ENCODE measurements around the gene IQGAP1. TPM values are rescaled to one million over a fixed set of nuclear protein-coding genes. Genes with fewer than 3 reads are reported as not detected.
A peak's percentile ranks its signal among the peaks of the same experiment; 100 is the strongest.

IQGAP1 gene
- total and polyA plus RNA-seq, 2 of the 13 experiments (the other 11 are each of a cell fraction or from before 2014, with no cell fraction given) = 29.5 to 37.9 TPM

DNA sequence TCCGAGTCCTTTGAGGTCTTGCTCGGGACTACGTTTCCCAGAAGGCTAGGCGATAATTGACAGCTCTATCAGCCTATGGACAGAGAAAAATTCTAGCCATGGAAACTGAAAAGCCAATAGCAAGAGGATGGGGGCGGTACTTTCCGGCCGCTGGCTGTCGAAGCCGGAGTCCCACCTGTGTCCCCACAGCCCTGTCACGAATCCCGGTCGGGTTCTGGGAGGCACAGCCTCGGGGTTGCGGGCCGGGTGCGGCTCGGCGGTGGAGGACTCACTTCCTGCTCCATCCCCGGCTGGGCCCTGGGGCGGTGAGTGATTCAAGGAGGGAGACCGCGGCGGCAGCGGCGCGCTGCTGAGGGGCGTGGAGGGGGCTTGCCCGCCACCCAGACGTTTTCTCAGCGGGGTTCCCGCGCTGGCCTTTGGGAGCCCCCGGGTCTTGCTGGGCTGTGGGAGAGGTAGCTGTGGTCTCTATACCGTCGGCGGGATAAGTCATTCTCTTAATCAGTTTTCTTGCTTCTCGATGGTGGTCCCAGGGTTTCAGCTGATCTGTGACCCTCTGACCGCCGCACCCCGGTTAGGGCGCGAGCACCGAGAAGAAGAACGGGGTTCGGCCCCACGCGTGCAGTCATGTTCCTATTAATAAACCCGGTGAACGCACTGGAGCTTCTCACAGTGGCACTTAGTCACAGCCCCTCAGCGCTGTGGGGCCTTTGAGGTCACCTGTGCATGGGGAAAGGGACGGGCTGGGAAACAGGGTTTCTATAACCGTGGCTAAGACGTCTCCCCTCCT lies 35.7 kb upstream of the IQGAP1 start, which contains the start of gene ZNF774 (continued):
- TF ChIP-seq, protein P1, sequence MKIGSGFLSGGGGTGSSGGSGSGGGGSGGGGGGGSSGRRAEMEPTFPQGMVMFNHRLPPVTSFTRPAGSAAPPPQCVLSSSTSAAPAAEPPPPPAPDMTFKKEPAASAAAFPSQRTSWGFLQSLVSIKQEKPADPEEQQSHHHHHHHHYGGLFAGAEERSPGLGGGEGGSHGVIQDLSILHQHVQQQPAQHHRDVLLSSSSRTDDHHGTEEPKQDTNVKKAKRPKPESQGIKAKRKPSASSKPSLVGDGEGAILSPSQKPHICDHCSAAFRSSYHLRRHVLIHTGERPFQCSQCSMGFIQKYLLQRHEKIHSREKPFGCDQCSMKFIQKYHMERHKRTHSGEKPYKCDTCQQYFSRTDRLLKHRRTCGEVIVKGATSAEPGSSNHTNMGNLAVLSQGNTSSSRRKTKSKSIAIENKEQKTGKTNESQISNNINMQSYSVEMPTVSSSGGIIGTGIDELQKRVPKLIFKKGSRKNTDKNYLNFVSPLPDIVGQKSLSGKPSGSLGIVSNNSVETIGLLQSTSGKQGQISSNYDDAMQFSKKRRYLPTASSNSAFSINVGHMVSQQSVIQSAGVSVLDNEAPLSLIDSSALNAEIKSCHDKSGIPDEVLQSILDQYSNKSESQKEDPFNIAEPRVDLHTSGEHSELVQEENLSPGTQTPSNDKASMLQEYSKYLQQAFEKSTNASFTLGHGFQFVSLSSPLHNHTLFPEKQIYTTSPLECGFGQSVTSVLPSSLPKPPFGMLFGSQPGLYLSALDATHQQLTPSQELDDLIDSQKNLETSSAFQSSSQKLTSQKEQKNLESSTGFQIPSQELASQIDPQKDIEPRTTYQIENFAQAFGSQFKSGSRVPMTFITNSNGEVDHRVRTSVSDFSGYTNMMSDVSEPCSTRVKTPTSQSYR (CRISPR knock-in tag; IDR thresholded peaks at IDR 0.05; ENCODE audit: borderline replicate concordance) = no peak
- no peak for TF ChIP-seq ZNF510 (CRISPR knock-in tag; IDR thresholded peaks at IDR 0.05; ENCODE audit: low read depth)
- 0 out of 2 replicates have a peak, but pooled peaks have one; percentile 9 for TF ChIP-seq ELF3 (CRISPR knock-in tag; IDR thresholded peaks at IDR 0.05)
- TF ChIP-seq ZNF780A (CRISPR knock-in tag; IDR thresholded peaks at IDR 0.05) = no peak
- no peak for TF ChIP-seq ZNF709 (CRISPR knock-in tag; IDR thresholded peaks at IDR 0.05)
- TF ChIP-seq ETV6 (CRISPR knock-in tag; conservative IDR thresholded peaks at IDR 0.05) = 0 out of 2 replicates have a peak, but pooled peaks have one; percentile 46
- no peak for TF ChIP-seq KLF12 (CRISPR knock-in tag; IDR thresholded peaks at IDR 0.05; ENCODE audit: borderline replicate concordance)
- TF ChIP-seq ZNF138 (CRISPR knock-in tag; IDR thresholded peaks at IDR 0.05; ENCODE audit: low read depth) = no peak
- TF ChIP-seq, protein P2, sequence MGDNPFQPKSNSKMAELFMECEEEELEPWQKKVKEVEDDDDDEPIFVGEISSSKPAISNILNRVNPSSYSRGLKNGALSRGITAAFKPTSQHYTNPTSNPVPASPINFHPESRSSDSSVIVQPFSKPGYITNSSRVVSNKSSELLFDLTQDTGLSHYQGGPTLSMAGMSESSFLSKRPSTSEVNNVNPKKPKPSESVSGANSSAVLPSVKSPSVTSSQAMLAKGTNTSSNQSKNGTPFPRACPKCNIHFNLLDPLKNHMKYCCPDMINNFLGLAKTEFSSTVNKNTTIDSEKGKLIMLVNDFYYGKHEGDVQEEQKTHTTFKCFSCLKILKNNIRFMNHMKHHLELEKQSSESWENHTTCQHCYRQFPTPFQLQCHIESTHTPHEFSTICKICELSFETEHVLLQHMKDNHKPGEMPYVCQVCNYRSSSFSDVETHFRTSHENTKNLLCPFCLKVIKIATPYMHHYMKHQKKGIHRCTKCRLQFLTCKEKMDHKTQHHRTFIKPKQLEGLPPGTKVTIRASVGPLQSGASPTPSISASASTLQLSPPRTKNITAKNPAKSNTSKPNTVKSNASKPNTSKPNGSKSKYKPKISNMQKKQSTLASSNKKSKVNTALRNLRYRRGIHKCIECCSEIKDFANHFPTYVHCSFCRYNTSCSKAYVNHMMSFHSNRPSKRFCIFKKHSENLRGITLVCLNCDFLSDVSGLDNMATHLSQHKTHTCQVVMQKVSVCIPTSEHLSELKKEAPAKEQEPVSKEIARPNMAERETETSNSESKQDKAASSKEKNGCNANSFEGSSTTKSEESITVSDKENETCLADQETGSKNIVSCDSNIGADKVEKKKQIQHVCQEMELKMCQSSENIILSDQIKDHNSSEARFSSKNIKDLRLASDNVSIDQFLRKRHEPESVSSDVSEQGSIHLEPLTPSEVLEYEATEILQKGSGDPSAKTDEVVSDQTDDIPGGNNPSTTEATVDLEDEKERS (CRISPR knock-in tag; IDR thresholded peaks at IDR 0.05) = no peak
- no peak for TF ChIP-seq ZBTB20 (CRISPR knock-in tag; IDR thresholded peaks at IDR 0.05; ENCODE audit: borderline replicate concordance, low read depth)
- no peak for TF ChIP-seq CBX5 (CRISPR knock-in tag; IDR thresholded peaks at IDR 0.05; ENCODE audit: borderline replicate concordance)
- TF ChIP-seq ATAD3A (CRISPR knock-in tag; IDR thresholded peaks at IDR 0.05) = no peak
- TF ChIP-seq ZSCAN21 (CRISPR knock-in tag; IDR thresholded peaks at IDR 0.05; ENCODE audit: borderline replicate concordance) = no peak
- TF ChIP-seq, protein P3, sequence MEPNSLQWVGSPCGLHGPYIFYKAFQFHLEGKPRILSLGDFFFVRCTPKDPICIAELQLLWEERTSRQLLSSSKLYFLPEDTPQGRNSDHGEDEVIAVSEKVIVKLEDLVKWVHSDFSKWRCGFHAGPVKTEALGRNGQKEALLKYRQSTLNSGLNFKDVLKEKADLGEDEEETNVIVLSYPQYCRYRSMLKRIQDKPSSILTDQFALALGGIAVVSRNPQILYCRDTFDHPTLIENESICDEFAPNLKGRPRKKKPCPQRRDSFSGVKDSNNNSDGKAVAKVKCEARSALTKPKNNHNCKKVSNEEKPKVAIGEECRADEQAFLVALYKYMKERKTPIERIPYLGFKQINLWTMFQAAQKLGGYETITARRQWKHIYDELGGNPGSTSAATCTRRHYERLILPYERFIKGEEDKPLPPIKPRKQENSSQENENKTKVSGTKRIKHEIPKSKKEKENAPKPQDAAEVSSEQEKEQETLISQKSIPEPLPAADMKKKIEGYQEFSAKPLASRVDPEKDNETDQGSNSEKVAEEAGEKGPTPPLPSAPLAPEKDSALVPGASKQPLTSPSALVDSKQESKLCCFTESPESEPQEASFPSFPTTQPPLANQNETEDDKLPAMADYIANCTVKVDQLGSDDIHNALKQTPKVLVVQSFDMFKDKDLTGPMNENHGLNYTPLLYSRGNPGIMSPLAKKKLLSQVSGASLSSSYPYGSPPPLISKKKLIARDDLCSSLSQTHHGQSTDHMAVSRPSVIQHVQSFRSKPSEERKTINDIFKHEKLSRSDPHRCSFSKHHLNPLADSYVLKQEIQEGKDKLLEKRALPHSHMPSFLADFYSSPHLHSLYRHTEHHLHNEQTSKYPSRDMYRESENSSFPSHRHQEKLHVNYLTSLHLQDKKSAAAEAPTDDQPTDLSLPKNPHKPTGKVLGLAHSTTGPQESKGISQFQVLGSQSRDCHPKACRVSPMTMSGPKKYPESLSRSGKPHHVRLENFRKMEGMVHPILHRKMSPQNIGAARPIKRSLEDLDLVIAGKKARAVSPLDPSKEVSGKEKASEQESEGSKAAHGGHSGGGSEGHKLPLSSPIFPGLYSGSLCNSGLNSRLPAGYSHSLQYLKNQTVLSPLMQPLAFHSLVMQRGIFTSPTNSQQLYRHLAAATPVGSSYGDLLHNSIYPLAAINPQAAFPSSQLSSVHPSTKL (CRISPR knock-in tag; IDR thresholded peaks at IDR 0.05) = 0 out of 2 replicates have a peak, but pooled peaks have one; percentile 8
- TF ChIP-seq RBFOX2 (IDR thresholded peaks at IDR 0.05; ENCODE audit: low read depth, low read length) = peak; percentile 44; the same call in 1 of the 2 replicates
- TF ChIP-seq NONO (IDR thresholded peaks at IDR 0.05) = no peak
- no peak for TF ChIP-seq NONO (CRISPR knock-in tag; conservative IDR thresholded peaks at IDR 0.05)
- TF ChIP-seq, protein P4, sequence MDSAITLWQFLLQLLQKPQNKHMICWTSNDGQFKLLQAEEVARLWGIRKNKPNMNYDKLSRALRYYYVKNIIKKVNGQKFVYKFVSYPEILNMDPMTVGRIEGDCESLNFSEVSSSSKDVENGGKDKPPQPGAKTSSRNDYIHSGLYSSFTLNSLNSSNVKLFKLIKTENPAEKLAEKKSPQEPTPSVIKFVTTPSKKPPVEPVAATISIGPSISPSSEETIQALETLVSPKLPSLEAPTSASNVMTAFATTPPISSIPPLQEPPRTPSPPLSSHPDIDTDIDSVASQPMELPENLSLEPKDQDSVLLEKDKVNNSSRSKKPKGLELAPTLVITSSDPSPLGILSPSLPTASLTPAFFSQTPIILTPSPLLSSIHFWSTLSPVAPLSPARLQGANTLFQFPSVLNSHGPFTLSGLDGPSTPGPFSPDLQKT (CRISPR knock-in tag; IDR thresholded peaks at IDR 0.05; ENCODE audit: borderline replicate concordance) = no peak

All from HepG2 (cell line).